GM21723 (cell line): ENCODE data around the gene TECR.
"Not testable (repeated sequence)": the region's sequence is repeated elsewhere in the genome, so short reads cannot be mapped to it uniquely, and the experiment has no call there.

ENCODE experiments used
- ATAC-seq: cut with Tn5 transposase; IDR thresholded peaks from one replicate; pipeline ENCODE4 v1.9.1; 2021; ENCODE audit warnings: mild to moderate bottlenecking, moderate library complexity; ENCODE audit not compliant: unreplicated experiment

TECR gene

DNA sequence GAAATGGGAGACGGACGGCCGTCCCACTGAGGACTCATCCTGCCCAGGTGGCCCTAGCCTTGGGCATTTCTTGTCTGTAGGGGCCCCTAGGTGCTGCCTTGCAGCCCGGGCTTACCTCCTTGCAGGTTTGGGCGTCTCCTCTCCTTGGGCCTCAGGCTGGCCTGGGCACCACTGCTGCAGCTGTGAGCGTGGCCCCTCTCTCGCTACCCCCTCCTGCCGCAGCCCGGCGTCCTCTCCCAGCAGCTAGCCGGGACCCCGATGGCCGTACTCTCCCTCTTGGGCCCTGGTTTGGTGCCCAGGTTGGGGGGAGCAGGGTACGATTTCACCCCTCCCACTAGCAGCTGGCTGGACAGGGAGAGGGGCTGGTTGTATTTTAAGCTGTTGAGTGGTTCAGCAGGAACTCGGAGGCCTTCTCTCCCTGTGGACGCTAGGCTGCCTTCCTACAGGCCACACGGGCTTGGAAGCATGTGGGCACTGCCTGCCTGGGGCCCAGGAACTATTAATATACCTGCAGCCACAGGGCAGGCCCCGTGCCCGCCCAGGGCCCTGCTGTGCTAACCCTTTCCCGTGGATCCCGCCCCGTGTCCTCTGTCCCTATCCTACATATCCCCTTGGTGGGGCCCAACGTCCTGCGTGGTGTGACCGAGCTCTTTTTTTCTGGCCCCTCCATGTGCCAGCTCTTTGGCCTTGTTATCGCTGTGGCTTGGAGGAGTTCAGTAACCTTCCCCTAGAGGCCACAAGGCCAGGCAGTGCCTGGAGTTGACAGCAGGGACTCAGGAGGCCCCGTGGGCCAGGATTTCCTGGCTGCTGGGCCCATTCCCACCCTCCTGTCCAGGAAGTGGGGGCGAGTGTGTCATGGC lies 30.8 kb downstream of the TECR start:
- ATAC-seq: no peak

DNA sequence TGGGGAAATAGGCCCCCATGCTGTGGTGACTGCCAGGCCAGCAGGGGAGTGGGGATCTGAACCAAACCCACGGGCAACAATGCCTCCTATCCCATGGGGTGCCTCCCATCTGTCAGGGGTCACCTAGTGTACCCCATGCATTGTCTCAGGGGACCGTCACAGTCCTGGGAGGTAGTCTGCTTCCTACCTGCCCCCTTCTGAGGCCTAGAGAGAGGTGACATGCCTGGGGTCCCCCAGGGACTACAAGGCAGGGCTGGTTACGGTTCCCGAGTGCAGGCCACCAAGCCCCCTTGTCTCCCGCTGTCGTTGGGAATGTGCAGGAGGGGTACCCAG lies 31.3 kb downstream of the TECR start:
- ATAC-seq: no peak

DNA sequence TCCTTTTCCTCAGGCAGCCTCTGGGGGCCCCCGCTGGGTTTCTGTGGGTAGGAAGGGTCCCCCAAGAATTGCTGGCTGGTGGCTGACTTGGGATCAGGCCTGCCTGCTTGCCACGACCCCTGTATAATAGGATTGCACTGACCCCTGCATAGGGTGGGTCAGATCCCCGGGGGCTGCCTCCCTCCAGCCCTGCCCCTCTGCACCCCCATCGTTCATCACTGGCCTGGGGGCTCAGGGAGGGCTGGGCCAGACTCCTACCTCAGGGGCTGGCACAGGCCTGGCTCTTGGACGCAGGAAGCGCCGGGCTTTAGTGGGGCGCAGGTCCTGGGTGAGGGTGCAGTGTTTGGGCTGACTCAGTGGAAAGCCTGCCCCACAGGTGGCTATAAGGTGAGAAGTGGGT lies 31.9 kb downstream of the TECR start:
- ATAC-seq: no peak

DNA sequence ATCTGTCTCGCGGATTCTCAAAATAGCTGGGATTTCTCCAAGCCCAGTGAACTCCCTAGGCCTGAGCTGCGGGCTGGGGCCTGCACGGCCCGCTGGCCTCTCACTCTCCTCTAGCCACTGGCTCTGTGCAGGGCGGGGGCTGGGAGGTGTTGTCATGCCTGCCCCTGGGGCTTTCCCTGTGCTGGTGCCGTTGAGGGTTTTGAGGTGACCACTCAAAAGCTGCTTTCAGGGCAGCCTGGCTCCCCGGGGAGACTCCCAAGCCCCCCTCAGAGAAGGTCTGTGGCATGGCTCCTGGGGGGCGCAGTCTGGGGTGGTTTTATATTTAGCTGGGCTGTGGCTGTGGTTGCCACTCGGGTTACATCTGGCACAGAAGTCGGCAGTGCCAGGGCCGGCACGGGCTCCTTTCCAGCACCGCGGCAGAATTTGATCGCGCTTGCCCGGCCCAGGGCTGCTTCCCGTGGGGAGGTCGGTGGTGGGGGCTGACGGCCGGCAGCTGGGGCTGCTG lies 32.5 kb downstream of the TECR start:
- no peak for ATAC-seq

DNA sequence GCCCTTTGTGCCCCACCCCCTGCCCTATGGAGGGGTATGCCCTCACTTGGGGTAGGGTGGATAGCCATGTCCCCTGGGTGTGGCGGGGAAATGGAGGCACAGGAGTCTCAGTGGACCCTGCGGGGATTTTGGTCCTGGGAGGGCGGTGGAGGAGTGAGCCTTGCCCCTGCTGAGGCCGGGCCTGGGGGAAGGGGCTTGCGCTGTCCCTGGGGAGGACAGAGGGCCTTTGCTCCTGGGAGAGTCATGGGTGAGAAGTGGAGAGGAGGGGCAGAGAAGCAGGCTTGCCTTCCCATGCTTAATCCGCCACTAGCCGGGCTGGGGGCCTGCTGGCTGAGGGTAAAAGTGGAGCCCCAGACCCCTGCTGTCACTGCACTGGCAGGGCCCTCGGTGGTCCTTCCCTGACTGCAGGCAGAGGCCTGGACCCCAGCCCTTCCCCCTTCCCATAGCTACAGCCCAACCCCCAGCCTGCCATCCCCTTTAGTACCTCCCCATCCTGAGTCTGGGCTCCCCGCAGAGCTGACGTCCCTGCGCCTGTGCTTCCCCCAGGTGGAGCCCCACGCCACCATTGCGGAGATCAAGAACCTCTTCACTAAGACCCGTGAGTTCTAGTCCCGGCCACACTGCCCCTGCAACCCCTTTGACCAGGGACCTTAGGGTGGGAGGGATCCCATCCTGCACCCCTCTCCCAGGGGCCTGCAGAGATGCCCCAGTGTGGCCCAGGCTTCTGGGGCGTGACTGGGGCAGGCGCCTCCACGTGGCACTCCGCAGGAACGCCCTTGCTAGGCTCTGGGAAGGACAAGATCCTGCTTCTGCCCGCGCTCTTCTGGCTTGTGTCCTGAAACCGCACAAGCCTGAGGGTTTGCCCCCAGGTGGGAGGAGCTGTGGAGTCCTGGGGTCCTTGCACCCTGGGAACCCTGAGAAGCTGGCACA lies 33.5 kb downstream of the TECR start:
- ATAC-seq: no peak

- no peak for ATAC-seq
Observed at GRCh38 chr19:14563590-14563926, 34.2 kb downstream of the TECR start.

DNA sequence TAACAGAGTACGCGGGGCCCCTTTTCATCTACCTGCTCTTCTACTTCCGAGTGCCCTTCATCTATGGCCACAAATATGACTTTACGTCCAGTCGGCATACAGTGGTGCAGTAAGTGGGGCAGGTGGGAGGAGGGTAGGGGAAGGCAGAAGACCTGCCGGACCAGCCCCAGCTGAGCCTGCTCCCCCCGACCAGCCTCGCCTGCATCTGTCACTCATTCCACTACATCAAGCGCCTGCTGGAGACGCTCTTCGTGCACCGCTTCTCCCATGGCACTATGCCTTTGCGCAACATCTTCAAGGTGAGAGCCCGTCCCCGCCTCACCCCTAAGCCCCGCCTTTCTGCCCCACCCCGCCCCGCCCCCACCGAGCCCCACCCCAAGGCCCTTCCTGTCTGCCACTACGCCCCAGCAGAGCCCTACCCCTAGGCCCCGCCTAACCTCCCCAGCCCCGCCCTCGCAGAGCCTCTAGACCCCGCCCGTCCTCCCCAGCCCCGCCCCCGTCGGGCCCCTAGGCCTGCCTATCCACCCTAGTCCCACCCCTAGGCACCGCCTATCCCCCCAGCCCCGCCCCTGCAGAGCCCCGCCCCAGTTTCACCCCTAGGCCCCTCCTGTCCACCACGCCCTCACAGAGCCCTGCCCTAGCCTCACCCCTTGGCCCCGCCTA lies 34.7 kb downstream of the TECR start:
- no peak for ATAC-seq

DNA sequence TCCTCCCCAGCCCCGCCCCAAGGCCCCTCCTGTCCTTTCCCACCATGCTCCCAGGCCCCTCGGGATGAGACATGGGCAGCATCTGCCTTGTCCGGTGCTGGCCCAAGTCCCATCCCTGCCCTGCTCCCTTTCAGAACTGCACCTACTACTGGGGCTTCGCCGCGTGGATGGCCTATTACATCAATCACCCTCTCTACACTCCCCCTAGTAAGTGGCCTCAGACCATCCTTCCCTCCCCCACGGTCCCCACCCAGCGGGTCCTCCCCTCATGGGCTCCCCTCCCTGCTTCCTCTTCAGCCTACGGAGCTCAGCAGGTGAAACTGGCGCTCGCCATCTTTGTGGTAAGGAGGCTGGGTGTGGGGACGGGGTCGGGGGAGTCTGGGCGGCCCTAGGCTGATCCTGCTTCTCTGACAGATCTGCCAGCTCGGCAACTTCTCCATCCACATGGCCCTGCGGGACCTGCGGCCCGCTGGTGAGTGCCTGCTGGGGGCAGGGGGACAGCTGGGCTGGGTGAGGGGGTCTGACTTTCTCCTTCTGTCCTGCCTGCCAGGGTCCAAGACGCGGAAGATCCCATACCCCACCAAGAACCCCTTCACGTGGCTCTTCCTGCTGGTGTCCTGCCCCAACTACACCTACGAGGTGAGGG lies 35.4 kb downstream of the TECR start:
- not testable (repeated sequence) for ATAC-seq

DNA sequence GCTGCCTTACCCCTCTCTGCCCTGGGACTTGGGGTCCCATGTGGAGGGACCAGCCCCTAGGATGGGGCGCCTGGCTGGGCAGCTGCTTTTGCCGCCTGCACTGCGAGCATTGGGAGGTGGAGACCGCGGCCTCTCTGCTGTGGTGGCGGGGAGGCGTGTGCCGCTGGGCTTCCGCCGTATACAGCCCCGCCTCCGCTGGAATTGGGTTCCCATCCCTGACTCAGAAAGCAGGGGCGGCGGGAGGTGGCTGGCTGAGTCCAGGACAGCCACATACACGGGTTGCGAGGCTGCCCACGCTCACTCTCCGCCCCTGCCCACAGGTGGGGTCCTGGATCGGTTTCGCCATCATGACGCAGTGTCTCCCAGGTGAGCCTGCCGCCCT lies 35.9 kb downstream of the TECR start:
- ATAC-seq: no peak

- no peak for ATAC-seq
Observed at GRCh38 chr19:14565765-14566711, 36.6 kb downstream of the TECR start.

DNA sequence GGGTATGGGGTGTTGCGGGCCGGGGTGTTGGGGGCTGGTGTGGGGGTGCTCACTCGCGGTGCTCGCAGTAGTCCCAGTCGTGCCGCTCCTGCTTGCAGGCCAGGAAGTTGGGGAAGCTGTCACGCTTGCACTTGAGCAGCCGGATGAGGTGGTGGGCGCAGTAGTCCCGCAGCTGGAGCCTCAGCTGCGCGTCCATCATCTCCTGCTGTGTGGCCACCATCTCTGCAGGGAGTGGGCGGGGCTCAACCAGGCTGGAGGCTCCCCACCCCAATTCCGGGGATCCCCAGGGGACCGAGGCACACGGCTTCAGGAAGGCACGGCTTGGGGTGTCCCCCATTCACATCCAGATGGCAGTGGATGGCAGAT lies 37.3 kb downstream of the TECR start:
- no peak for ATAC-seq

DNA sequence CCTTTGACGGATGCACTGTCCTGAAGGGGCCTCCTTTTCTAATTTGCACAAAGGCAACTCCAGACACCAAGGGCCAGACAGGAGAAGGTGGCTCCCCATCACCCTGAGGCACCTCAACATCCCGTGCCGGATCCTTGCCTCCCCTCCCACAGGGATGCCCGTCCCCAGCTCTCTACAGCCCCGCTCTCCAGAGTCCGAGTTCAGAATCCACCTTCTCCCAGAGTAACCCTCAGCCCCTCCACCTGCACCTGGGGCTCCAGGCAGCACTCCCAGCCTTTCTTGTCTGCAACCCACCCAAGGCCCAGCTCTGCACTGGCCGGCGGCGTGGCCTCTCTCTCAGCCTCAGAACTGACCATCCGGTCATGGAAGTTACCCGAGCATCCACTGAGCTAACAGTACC lies 37.7 kb downstream of the TECR start:
- no peak for ATAC-seq

DNA sequence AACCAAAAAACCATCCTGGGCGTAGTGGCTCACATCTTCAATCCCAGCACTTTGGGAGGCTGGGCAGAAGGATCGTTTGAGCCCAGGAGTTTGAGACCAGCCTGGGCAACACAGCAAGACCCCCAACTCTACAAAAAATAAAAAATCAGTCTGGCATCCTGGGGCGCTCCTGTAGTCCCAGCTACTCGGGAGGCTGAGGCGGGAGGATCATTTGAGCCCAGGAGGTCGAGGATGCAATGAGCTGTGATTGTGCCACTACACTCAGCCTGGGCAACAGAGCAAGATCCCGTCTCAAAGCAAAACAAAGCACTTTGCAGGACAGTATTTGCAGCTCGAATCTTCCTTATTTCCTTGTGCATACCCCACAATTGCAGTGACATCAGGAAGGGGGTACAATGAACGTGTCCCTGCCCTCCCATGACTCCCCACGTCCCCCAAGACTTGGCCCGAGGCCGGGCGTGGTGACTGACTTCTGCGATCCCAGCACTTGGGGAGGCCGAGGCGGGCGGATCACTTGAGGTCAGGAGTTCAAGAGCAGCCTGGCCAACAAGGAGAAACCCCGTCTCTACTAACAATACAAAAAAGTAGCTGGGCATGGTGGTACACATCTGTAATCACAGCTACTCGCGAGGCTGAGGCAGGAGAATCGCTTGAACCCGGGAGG lies 41.6 kb downstream of the TECR start:
- no peak for ATAC-seq

DNA sequence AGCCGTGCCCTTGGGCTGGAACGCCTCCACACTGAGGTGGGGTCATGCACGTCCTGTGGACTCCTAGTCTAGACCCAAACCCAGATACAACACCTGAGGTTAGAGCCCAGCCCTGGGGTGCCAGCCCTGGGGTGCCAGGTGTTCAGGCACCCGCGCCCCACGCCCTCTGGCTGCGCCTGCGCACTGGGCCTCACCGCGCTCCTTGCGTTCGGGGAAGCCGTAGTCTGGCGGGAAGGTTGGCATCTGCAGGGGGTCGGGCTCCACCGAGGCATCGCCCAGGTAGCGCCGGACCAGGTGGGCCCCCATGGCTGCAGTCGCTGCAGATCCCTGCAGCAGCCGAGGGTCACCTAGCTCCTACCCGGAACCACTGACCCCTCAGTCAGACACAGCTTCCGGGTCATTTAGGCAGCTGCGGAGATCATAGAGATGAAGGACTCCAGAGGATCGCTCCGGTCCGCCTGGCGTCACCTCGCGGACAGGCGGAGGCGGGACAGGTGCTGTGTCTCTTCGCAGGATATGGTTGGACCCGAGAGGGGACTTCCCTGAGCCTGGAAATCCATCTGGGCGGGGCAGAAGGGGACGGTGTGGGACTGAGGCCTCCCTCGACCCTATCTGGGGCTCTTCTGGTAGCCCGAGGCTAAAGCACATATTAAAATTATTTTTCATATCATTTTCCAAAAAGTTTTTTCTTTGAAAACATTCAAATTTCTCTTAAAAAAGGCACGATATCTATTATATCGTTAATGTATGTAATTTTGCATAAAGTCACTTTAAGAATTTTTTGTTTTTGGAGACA lies 42.5 kb downstream of the TECR start, which contains the start of gene NDUFB7:
Gene NDUFB7, minus strand, starts transcription at position 372 of the 796 bp plus-strand sequence. Its CDS starts 66 bp downstream, at position 306.
- ATAC-seq: peak; percentile 81

DNA sequence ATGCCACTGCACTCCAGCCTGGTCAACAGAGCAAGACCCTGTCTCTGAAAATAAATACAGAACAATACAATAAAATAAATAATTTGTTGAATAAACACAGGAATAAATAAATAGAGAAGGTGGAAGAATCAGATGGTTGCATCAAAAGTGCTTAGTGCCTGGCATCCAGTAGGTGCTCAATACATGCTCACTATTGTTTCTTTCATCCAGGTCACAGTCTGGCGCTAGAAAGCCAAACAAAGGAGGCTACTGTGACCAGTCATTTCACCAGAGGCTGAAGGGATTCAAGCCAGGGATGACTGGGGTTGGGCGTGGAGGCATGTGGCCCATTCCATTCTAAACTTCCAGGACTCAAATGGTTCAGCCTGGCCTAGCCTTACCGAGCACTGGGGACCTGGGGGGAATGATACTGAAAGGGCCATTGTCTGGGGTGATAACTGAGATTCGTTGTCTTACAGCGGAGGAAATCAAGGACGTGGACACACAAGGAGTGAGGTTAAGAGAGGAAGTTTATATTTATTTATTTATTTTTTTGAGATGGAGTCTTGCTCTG lies 46.1 kb downstream of the TECR start:
- ATAC-seq: no peak

- ATAC-seq: no peak
Observed at GRCh38 chr19:14576363-14576762, 47.0 kb downstream of the TECR start.

GRCh38 chr19:14577264-14577663 lies 47.9 kb downstream of the TECR start:
- no peak for ATAC-seq

GRCh38 chr19:14577885-14578427 lies 48.6 kb downstream of the TECR start:
- ATAC-seq: no peak
